ENCODE data around the gene IFT27. TPM values are rescaled to one million over a fixed set of nuclear protein-coding genes. Genes with fewer than 3 reads are reported as not detected.
"Not testable (repeated sequence)": the region's sequence is repeated elsewhere in the genome, so short reads cannot be mapped to it uniquely, and the experiment has no call there.

Gene IFT27
- total RNA-seq, 1 donor from 2014 or later: 26.9 TPM

GRCh38 chr22:36765943-36766450 is 9.9 kb downstream of the IFT27 start:
- intact Hi-C loops (cut with micrococcal nuclease): no loop called here

- intact Hi-C loops (cut with micrococcal nuclease): no loop called here
These were observed 10.6 kb downstream of the IFT27 start for GRCh38 chr22:36765131-36765942.

- intact Hi-C loops (cut with micrococcal nuclease): no loop called here
These were observed 11.3 kb downstream of the IFT27 start for GRCh38 chr22:36764641-36765040.

- intact Hi-C loops (cut with micrococcal nuclease): no loop called here
These were observed 11.9 kb downstream of the IFT27 start for GRCh38 chr22:36764060-36764459.

- intact Hi-C loops (cut with micrococcal nuclease): no loop called here
These were observed 12.3 kb downstream of the IFT27 start for GRCh38 chr22:36763576-36763975.

GRCh38 chr22:36762687-36763260 is 13.1 kb downstream of the IFT27 start:
- intact Hi-C loops (cut with micrococcal nuclease): no loop called here

- intact Hi-C loops (cut with micrococcal nuclease): no loop called here
These were observed 14.2 kb downstream of the IFT27 start for GRCh38 chr22:36761553-36762240.

GRCh38 chr22:36760786-36761185 is 15.1 kb downstream of the IFT27 start:
- intact Hi-C loops (cut with micrococcal nuclease): no loop called here

- intact Hi-C loops (cut with micrococcal nuclease): no loop called here
These were observed 16.3 kb downstream of the IFT27 start for GRCh38 chr22:36759481-36760159.

GRCh38 chr22:36758792-36759271 is 17.1 kb downstream of the IFT27 start:
- intact Hi-C loops (cut with micrococcal nuclease): no loop called here

- intact Hi-C loops (cut with micrococcal nuclease): loop anchor here (1.0 kb wide), 1 partner anchor 221 kb away; no protein-coding TSS in a partner anchor
These were observed 18.2 kb downstream of the IFT27 start for GRCh38 chr22:36757668-36758211.

- intact Hi-C loops (cut with micrococcal nuclease): loop anchor here (1.0 kb wide), 1 partner anchor 221 kb away; no protein-coding TSS in a partner anchor
These were observed 18.9 kb downstream of the IFT27 start for GRCh38 chr22:36756746-36757655.

GRCh38 chr22:36756031-36756430 is 19.9 kb downstream of the IFT27 start:
- intact Hi-C loops (cut with micrococcal nuclease): no loop called here

- intact Hi-C loops (cut with micrococcal nuclease): no loop called here
These were observed 20.6 kb downstream of the IFT27 start for GRCh38 chr22:36755316-36755715.

- intact Hi-C loops (cut with micrococcal nuclease): not testable (repeated sequence)
These were observed 21.0 kb downstream of the IFT27 start for GRCh38 chr22:36754881-36755280.

- intact Hi-C loops (cut with micrococcal nuclease): no loop called here
These were observed 22.0 kb downstream of the IFT27 start for GRCh38 chr22:36753916-36754315.

GRCh38 chr22:36753120-36753802 is 22.7 kb downstream of the IFT27 start:
- intact Hi-C loops (cut with micrococcal nuclease): no loop called here

GRCh38 chr22:36746375-36746970 is 29.4 kb downstream of the IFT27 start:
- intact Hi-C loops (cut with micrococcal nuclease): no loop called here

All from T-helper 2 cell treated with Interferon-gamma antibody and Interleukin-4, amounts not matched to agents 100 ng/mL and 5 ng/mL, for 36 hours (primary cell).